H4 (cell line): ENCODE measurements around the gene PIGR. TPM values are rescaled to one million over a fixed set of nuclear protein-coding genes. Genes with fewer than 3 reads are reported as not detected.

Experiments used
- DNase-seq: peaks from one replicate; pipeline ENCODE4 v3.0.0-alpha.2; 2015; ENCODE audit warnings: low spot score
- total RNA-seq: library from RNA; depleted of rRNA; stranded (reverse); fragments of >200 nt; shearing (Covaris generic); gene quantifications from 2 replicates; pipeline ENCODE4 v1.2.3, GENCODE V29; 2014

The PIGR gene
- total RNA-seq, 1 experiment from 2014 or later, result not detected

GRCh38 chr1:206909883-206910318 is 36.4 kb downstream of the PIGR start:
- DNase-seq, result no peak

GRCh38 chr1:206909161-206909882 is 36.9 kb downstream of the PIGR start:
- peak; percentile 29 for DNase-seq

- no peak for DNase-seq
These were observed 38.2 kb downstream of the PIGR start for GRCh38 chr1:206908038-206908437.

GRCh38 chr1:206907304-206907991 is 38.8 kb downstream of the PIGR start:
- no peak for DNase-seq

- DNase-seq, result peak; percentile 69
These were observed 40.7 kb downstream of the PIGR start for GRCh38 chr1:206905295-206906164.

- no peak for DNase-seq
These were observed 41.7 kb downstream of the PIGR start for GRCh38 chr1:206904423-206905142.

GRCh38 chr1:206903687-206904086 is 42.6 kb downstream of the PIGR start:
- no peak for DNase-seq

GRCh38 chr1:206902702-206903101 is 43.6 kb downstream of the PIGR start:
- no peak for DNase-seq

- DNase-seq, result no peak
These were observed 44.3 kb downstream of the PIGR start for GRCh38 chr1:206901944-206902343.

GRCh38 chr1:206900149-206900548 is 46.1 kb downstream of the PIGR start:
- DNase-seq, result no peak

- DNase-seq, result no peak
These were observed 46.5 kb downstream of the PIGR start for GRCh38 chr1:206899717-206900116.

GRCh38 chr1:206898915-206899431 is 47.3 kb downstream of the PIGR start:
- no peak for DNase-seq

GRCh38 chr1:206898089-206898914 is 48.0 kb downstream of the PIGR start:
- DNase-seq, result peak; percentile 61

GRCh38 chr1:206897175-206897574 is 49.1 kb downstream of the PIGR start, which contains the start of gene IL24:
Gene IL24, plus strand, starts transcription at chr1:206897443. Its CDS starts 390 bp downstream, at chr1:206897833.
- no peak for DNase-seq

GRCh38 chr1:206896261-206896660 is 50.0 kb downstream of the PIGR start:
- peak; percentile 36 for DNase-seq

- peak; percentile 83 for DNase-seq
These were observed 50.4 kb downstream of the PIGR start for GRCh38 chr1:206895837-206896242.

GRCh38 chr1:206895325-206895724 is 50.9 kb downstream of the PIGR start:
- DNase-seq, result no peak

GRCh38 chr1:206893380-206893779 is 52.9 kb downstream of the PIGR start:
- no peak for DNase-seq

GRCh38 chr1:206892351-206892984 is 53.8 kb downstream of the PIGR start:
- no peak for DNase-seq

- DNase-seq, result peak; percentile 30
These were observed 54.9 kb downstream of the PIGR start for GRCh38 chr1:206891412-206891811.
